NCI-H146 treated with DMSO at 0.1 percent for 48 hours (cell line): ENCODE data around the gene ASB10.

Experiments used
- DNase-seq: peaks from one replicate; lab custom pipeline; 2025; ENCODE audit not compliant: unreplicated experiment; lab: John Stamatoyannopoulos, UW

ASB10 gene

DNA sequence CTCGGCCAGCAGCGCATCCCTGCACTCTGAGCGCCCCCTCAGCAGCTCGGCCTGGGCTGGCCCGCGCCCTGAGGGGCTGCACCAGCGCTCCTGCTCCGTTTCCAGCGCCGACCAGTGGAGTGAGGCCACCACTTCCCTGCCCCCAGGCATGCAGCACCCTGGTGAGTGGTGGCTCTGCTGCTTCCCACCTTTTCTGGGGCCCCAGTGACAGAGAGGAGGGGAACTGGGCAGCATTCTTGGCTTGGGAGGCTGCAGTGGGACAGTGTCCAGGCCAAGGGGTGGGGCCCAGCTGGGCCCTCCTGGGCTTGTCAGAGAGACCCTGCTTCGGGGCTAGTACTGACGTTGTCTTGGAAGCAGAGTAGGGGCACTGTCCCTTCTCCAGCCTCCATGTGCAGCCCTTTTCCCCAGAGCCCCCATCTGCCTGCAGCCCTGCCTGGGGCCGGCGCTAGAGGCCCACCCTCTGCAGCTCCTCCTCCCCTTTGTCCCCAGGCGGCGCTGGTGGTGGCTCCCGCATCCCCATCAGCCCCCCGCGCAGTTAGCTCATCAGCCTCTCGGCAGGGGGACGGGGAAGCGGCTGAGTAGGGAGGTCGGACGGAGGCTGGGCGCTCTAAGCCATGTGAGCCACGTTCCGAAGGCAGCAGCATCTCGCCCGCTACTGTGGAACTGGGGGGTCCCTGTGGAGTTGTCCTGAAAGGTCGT lies 48.7 kb downstream of the ASB10 start:
- no peak for DNase-seq

DNA sequence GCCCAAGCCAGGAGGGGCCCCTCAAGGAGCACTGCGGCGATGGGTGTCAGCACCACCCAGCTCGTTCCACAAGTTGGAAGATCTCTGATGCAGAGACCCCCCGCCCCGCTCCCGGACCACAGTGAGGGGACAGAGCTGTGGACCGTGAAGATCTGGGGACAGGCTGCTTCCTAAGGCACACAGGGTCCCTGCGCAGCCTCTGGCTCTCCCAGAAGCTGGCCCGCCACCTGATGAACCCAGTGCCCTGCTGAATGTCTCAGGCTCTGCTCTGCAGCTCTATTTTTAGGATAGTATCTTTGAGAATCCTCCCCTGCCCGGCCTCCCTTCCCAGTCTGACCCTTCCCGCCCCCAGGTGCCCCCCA lies 49.3 kb downstream of the ASB10 start:
- DNase-seq = no peak

GRCh38 chr7:151137076-151137675 lies 49.9 kb downstream of the ASB10 start:
- DNase-seq = no peak

DNA sequence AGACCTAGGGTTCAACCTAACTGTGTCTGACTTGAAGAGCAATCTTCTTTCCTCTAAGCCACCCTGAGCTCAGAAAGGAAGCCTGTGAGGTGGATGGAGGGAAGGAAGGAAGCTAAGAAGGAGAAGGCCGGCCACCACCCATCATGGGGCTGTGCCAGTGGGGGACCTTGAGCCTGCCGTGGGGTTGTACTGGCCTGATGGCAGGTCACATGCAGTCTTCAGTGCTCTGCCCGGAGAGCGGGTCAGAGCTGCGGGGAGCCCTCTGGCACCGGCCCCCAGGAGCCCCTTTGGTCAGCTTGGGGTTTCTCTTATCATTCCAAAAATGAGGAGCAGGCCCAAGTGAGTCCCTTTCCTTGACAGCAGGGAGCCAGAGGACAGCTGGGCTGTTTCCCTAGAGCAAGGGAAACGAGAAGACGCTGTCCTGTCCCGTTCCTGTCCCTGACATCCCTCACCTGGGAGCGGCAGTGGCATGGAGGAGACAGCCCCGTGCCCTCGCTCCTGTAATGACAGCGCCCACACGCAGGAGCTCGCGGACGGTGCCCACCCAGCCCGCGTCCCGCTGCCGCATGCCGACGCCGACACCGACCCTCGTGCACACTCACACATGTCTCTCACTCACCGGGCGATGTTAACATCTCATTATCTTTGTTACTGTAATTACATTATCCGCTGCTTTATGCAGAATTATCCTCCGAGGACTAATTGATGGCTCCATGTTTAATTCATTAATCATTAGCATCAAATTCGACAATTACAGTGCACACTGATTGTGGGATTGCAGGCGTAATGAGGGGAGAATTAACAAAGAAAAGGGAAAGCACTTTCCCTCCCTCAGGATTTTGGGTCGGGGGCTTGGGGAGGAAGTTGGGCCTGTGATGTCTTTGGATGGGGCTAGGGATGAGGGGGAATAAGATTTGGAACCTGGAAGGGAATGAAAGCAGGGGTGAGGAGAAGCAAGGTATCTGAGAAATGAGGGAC lies 50.9 kb downstream of the ASB10 start:
- no peak for DNase-seq

DNA sequence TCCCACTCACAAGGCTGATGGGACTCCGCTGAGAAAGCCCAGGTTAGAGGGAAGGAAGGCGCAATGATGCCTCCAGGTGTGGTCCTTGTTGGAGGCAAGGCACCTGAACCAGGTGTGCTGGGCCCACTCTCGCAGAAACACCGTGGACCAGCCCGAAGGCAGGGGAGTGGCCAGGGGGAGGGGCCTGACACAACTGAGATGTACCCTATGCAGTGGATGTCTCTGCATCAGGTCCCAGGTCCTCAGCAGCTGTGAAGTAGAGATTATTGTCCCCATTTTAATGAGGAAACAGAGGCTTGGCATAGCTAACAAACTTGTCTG lies 51.6 kb downstream of the ASB10 start:
- DNase-seq = no peak

- DNase-seq = no peak
Observed at GRCh38 chr7:151134743-151135524, 52.1 kb downstream of the ASB10 start.

DNA sequence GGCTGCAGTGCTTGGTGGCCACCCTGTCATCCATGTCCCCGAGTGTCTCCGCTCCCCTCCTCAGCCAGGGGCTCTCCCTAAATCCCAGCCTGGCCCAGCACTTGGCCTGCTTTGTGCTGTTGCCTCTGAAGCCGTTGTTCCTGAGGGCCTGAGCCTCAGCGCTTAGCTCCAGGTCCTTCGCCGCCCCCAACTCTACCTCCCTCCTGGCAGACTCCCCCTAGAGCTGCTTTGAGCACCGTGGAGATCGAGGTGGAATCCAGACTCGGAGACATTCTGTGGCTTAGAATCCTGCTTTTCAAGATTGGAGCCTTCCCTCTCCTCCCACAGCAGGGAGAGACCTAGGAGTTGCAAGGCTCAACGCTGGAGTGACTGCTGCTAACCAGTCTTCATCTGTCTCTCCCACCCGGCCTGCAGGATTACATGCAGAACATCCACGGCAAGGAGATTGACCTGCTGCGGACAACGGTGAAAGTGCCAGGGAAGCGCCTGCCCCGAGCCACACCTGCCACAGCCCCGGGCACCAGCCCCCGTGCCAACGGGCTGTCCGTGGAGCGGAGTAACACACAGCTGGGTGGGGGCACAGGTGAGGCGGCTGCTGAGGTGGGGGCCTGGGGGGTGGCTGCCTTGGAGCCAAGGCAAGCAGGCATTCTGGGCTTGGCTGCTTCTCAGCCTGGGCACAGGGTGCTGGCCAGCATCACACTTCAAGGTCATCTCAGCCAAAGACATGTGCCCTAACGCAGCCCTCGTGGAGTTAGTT lies 52.9 kb downstream of the ASB10 start:
- no peak for DNase-seq

DNA sequence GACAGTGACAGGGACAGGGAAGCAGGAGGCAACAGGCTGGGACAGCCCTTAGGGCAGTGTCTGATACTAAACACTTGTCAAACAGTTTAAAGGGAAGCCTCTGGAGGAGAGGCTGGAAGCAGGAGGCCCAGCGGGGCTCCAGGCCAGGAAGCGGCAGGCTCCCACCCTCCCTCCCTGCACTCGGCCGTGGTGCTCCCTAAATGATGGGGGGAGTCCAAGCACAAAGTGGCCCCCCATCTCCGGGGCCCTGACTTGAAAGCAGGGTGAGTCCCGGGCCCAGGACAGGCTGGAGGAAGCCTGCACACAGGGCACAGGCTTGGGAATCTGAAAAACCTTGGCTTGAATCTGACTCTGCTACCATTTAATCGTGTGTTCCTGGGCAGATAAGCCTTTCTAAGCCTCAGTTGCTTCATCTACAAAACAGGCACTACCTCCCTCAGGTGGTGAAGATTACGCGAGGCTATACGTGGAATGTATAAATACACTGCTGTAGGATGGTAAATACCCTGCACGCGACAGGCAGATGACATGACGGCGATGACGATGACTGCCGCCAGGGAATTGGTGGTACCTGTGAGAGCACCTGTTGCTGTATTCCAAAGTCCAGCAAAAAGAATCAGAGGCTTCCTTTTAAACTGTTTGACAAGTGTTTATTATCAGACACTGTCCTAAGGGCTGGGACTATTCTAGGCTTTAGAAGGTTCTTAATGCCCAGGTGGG lies 53.6 kb downstream of the ASB10 start:
- no peak for DNase-seq

GRCh38 chr7:151132461-151133205 lies 54.4 kb downstream of the ASB10 start:
- no peak for DNase-seq

GRCh38 chr7:151131592-151132293 lies 55.3 kb downstream of the ASB10 start:
- no peak for DNase-seq

DNA sequence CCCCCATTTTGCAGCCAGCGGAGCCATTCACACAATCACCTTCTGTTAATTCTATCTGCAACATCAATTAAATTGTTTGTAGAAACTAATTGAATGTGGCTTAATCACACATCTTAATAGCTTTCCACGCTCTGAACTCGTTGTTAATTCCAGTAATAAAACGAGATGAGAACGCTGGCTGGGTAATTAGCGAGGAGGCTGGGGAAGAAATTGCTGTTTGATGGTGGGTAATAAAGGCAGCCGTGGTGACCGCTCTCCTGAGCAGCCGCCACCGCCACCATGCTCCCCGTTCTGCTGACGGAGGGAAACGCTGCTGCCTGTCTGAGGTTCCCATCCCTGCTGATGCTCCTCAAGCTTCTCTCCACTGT lies 55.8 kb downstream of the ASB10 start:
- no peak for DNase-seq

GRCh38 chr7:151130741-151131157 lies 56.3 kb downstream of the ASB10 start:
- DNase-seq = no peak

- no peak for DNase-seq
Observed at GRCh38 chr7:151129960-151130591, 57.0 kb downstream of the ASB10 start.

DNA sequence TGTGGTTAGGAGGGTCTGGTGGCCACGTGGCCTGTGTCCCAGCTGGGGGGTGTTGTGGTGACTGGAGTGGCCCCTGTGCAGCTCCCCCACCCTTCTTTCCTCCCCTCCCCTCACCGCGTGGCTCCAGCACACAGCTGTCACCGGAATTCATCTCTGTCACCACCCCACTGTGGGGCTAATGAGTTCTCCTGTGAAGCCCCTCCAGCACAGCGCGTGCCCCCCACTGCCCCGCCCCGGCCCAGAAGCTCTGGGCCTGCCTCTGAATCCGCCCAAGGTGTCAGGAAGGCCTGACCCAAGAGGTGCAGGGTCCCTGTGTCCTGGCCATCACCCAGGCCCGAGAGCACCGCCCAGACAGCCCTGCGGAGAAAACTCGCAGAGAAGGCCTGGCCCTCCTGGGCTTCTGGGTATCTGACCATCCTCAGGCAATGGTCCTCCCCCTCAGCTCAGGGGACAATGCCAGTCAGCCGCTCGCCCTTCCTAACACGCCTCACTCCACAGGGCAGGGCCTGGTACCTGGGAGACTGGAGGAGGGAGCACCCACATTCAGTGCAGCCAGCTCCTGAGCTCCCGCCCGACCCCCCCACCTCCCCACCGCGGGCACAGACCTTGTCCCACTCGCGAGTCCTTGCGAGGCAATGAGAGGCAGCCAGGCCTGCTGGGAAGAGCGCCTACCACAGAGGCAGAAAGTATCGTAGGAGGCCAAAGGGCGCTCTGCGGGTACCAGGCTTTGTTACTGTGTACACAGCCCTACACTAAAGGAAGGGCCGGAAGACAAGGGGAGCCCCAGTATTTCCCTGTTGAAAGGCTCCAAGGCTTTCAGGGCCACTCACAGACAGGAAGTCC lies 57.7 kb downstream of the ASB10 start:
- DNase-seq = no peak

DNA sequence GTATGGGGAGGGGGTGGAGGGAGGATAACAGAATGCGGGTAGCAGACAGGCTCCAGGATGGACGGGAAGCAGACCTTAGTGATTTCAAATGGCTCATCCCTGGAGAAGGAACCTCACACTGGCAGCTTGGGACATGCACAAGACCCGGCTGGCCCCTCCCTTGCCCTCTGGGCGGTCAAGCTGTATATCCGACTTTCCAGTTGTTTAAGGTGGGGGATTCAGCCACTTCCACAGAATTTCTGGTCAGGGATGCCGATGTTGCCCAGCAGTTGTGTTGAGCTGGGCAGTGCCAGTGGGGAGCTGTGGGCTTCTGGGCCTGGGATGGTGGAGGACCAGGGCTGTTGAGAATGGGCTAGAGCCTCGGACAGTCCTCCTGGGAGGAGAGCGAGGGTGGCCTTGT lies 58.3 kb downstream of the ASB10 start:
- no peak for DNase-seq

GRCh38 chr7:151128144-151128543 lies 58.9 kb downstream of the ASB10 start:
- no peak for DNase-seq

DNA sequence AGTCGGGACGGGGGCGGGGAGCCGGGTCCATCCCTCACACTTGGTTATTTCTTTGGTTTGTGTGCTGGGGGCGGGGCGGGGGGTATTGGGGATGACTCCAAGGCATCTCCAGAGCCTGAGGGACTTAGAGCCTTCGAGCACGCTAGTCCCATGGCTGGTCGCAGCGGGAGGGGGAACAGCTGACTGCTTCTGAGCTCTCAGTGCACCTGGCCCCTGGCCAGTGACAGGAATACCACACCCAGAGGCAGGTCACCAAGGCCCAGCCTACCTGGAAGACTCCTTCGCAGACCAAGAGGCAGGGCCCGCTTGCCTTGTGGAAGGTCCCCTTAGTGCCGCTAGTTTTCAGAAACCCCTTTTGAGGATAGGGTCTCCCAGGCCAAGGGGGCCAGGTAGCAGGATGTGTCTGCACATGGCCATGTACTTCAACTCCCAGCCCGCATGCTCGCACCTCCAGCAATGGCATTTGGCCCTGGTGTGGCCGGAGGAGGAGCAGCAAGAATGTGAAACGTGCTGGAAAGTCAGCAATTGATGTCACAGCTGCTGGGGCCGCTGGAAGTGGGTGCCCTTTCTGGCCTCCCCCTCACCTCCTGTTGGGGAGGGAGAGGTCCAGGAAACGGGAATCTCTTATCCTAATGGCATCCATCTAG lies 60.4 kb downstream of the ASB10 start:
- DNase-seq = no peak
